Epithelial cell of esophagus (primary cell): ENCODE measurements around the gene SPATA32.

Experiments used
- DNase-seq: peaks from one replicate; pipeline ENCODE4 v3.0.0; 2010; ENCODE audit warnings: low read depth
- H3K4me3 ChIP-seq: 2 replicates; pipeline ENCODE4 v1.5.1; 2011; ENCODE audit warnings: mild to moderate bottlenecking, low read length, control low read depth
- TF ChIP-seq, protein P1 (sequence below): IDR thresholded peaks from 2 replicates; pipeline ENCODE4 v1.5.1; 2011; ENCODE audit warnings: low read depth, mild to moderate bottlenecking, low read length, control low read depth, inconsistent platforms; ENCODE audit not compliant: insufficient read depth; ENCODE audit errors: missing control alignments

The SPATA32 gene

DNA sequence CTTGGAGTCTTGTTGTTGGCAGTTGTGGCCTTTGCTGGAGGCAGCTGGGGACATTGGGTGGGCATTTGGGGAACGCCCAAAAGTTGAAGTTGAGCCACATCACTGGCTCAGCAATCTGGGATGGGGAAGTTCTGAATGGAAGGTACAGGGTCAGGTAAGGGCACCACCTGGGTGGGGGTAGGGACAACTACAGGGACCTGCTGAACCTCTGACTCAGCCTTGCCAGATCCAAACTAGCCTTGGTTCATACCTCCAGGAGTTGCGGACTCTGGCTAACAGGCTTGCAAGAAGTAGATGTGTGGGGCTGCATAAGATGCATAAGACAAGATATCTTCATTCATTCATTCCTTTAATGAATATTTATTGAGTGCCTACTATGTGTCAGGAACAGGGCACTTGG lies 24.2 kb downstream of the SPATA32 start:
- TF ChIP-seq, protein P1, sequence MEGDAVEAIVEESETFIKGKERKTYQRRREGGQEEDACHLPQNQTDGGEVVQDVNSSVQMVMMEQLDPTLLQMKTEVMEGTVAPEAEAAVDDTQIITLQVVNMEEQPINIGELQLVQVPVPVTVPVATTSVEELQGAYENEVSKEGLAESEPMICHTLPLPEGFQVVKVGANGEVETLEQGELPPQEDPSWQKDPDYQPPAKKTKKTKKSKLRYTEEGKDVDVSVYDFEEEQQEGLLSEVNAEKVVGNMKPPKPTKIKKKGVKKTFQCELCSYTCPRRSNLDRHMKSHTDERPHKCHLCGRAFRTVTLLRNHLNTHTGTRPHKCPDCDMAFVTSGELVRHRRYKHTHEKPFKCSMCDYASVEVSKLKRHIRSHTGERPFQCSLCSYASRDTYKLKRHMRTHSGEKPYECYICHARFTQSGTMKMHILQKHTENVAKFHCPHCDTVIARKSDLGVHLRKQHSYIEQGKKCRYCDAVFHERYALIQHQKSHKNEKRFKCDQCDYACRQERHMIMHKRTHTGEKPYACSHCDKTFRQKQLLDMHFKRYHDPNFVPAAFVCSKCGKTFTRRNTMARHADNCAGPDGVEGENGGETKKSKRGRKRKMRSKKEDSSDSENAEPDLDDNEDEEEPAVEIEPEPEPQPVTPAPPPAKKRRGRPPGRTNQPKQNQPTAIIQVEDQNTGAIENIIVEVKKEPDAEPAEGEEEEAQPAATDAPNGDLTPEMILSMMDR = no peak
- no peak for DNase-seq
- H3K4me3 ChIP-seq = no peak overlapping the region

DNA sequence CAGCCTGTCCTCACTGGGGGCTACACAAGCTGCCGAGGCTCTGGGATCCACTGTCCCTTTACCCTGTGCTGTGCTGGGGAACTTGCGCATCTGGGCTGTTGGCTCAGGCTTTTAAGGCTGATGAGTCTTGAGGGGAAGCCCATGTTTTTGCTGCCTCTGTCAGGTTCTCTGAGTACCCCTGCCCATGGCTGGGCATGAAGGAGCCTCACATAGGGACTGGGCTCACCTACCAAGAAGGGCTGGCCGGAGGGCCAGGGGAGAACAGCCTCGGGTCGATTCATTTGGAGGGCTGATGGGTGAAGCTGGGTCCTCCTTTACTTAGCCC lies 25.6 kb downstream of the SPATA32 start:
- no peak for DNase-seq
- no peak overlapping the region for H3K4me3 ChIP-seq
- TF ChIP-seq, protein P1 = no peak

DNA sequence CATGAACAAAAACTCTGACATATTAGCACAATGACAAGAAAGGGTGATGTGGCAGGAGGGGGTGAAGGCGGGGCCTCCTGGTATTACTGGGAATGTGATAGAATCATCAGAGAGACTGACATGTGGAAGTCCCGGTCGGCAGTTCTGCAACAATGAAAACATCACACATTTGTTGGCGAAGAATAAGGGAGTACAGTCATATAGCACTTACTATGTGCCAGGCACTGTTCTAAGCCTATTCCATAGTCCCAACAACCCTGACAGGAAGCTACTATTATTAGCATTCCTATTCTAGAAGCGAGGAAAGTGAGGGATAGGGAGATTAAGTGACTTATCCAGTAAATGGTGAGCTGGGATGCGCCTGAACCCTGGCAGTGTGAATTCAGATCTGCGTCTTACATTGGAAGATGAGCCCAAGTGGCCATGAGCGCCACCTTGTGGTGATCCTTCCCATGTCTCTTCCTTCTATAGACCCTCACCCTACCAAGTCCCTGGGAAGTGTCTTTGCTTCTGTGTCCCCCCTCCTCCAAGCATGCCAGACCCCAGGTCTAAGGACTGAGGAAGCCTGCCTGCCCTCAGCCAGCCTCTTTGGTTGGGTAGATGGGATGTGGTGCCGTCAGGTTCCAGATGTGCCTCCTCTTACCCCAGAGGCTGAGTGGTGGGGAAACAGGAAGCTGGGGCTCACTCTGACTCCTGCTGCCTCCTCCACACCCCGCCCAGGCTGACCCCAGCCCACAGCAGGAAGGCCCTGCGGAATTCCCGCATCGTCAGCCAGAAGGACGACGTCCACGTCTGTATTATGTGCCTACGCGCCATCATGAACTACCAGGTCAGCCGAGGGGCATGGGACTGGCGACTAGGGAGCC lies 26.2 kb downstream of the SPATA32 start:
- no peak overlapping the region for H3K4me3 ChIP-seq
- DNase-seq = peak; percentile 83
- TF ChIP-seq, protein P1 = peak; percentile 90

DNA sequence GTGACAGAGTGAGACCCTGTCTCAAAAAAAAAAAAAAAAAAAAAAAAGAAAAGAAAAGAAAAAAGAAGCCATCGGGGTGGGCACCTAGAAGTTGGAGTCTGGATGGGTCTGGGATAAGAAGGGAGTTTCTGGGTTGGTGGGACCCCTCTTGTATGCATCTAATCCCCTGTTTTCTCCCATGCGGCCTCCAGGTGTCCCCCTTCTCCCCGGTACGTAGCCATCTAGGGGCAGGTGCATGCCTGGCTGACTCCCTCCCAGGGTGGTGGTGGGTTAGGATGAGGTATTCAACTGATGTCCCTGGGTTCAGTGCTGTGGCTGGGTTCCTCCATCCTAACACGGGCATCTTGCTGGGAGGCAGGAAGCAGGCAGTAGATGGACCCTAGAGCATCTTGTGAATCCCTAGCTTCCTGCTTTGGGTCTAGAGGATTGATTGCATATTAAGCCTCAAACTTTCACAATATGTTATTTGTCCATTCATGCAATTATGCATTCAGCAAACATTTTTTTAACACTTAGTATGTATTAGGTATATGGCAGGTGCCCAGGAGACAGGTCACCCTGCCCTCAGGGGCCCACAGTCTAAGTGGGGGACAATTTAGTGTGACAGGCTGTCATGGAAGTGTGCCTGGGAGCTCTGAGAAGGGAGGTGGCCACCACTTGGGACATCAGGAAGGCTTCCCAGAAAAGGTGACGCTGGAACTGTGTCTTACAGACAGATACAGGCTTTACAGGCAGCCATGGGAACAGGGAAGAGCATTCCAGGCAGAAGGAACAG lies 27.1 kb downstream of the SPATA32 start:
- H3K4me3 ChIP-seq = no peak overlapping the region
- DNase-seq = peak; percentile 18
- TF ChIP-seq, protein P1 = peak; percentile 30

DNA sequence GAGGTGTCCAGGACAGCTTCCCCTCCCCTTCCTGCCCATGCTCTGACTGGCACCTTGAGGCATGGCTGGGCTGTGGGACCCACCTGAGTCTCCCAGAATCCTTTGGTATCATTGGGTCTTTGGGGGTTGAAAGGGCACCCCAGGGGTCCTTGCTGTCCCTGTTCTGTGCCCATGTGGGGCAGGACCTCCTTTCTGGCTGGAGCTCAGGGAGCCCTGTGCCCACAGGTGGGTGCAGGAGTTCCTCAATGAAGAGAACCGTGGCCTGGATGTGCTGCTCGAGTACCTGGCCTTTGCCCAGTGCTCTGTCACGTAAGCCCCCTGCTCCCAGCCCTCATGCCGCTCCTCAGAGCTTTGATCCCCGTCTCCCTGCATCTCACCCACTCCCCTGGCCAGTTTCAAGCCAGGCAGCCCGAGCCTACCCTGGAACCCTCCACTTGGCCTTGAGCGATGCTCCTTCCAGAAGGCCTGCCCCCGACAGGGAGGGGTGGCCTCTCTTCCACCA lies 28.4 kb downstream of the SPATA32 start:
- DNase-seq = no peak
- TF ChIP-seq, protein P1 = no peak
- H3K4me3 ChIP-seq = no peak overlapping the region

DNA sequence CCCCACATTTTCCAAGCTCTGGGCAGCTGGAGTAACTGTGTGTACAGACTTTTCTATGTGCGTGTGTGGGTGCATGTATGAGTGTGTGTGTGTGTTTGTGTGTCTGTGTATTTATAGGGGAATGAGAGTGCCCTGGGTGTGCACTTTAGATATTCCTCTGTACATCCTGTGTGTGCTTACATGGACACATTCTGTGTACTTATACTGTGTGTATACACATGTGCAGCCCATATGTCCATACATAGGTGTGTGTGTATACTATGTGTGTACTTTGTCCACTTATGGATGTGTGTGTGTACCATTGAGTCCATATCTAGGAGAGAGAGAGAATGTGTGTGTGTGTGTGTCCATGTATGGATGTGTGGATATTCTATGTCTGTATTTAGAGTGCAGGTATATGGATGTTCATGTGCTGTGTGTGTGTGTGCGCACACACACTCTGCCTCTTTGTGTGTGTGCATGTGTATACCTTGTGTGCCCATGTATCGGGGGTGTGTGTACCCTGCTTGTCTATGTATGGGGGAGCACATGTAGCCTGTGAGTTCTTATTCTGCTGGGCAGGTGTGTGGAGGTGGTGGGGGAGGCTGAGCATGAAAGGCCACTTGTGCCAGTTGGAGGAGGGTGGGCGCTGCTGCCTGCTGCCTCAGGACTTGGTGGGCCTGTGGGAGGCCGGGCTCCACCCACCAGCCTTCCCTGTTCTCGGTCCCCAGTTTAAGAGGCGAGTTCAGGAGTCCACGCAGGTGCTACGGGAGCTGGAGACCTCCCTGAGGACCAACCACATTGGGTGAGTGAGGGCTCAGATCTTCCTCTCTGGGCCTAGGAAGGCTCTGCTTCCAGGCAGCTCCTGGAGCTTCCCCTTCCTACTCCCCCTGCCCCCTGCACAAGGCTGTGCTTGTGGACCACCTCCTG lies 29.1 kb downstream of the SPATA32 start:
- TF ChIP-seq, protein P1 = no peak
- DNase-seq = no peak
- H3K4me3 ChIP-seq = no peak overlapping the region
